IMR-90 (cell line): ENCODE results near the gene PITPNM3. TPM values are rescaled to one million over a fixed set of nuclear protein-coding genes. Genes with fewer than 3 reads are reported as not detected.

ENCODE experiments used
- ATAC-seq: fragments of 200-7000 bp; cut with Tn5 transposase; 2 replicates; pipeline ENCODE4 v1.9.1; 2020; ENCODE audit warnings: low read depth, mild to moderate bottlenecking, moderate library complexity
- BruUV-seq: library from RNA; stranded (reverse); fragments of 400-500 nt; replicated peaks from 2 replicates; lab custom pipeline; 2021; lab: Mats Ljungman, UMichigan
- CTCF ChIA-PET: fragments of 300-600 bp; formaldehyde crosslinking; extraction: SDS; loops from one replicate; lab custom pipeline; 2021; ENCODE audit warnings: antibody characterized with exemption; lab: Yijun Ruan, JAX
- POLR2A ChIA-PET: fragments of 300-600 bp; sonication (Branson Sonifier 250); formaldehyde crosslinking; loops from one replicate; lab custom pipeline; 2022; ENCODE audit warnings: antibody characterized with exemption; ENCODE audit not compliant: unreplicated experiment; lab: Charles Lee
- DNase-seq: peaks from one replicate; pipeline ENCODE4 v3.0.0; 2013
- H2AFZ ChIP-seq: replicated peaks from 2 replicates; pipeline ENCODE3; 2013; ENCODE audit warnings: low read length, mild to moderate bottlenecking; ENCODE audit not compliant: poor library complexity
- H2AK5ac ChIP-seq: 2 replicates; pipeline ENCODE4 v1.6.1; 2013; ENCODE audit warnings: low read depth, low read length, inconsistent platforms
- H2AK9ac ChIP-seq: replicated peaks from 2 replicates; pipeline ENCODE3; 2013; ENCODE audit warnings: mild to moderate bottlenecking, low read depth, low read length, moderate library complexity; ENCODE audit not compliant: poor library complexity
- H2BK120ac ChIP-seq: 2 replicates; pipeline ENCODE4 v1.6.1; 2013; ENCODE audit warnings: low read depth, low read length, inconsistent platforms
- H2BK15ac ChIP-seq: 3 replicates; pipeline ENCODE4 v1.6.1; 2013; ENCODE audit warnings: low read depth, low read length, inconsistent platforms
- H2BK20ac ChIP-seq: 2 replicates; pipeline ENCODE4 v1.6.1; 2013; ENCODE audit warnings: low read depth, mild to moderate bottlenecking, inconsistent platforms, low read length, moderate library complexity
- H2BK5ac ChIP-seq: 2 replicates; pipeline ENCODE4 v1.6.1; 2013; ENCODE audit warnings: mild to moderate bottlenecking, low read depth, low read length, inconsistent platforms; ENCODE audit not compliant: poor library complexity, severe bottlenecking
- H3K14ac ChIP-seq: replicated peaks from 2 replicates; pipeline ENCODE4 v1.6.1; 2013; ENCODE audit warnings: low read depth, low read length, inconsistent platforms
- H3K18ac ChIP-seq: 2 replicates; pipeline ENCODE4 v1.6.1; 2013; ENCODE audit warnings: low read depth, low read length, control low read depth
- H3K23ac ChIP-seq: 2 replicates; pipeline ENCODE4 v1.6.1; 2013; ENCODE audit warnings: low read depth, low read length, inconsistent platforms
- H3K27ac ChIP-seq: 2 replicates; pipeline ENCODE4 v1.5.1; 2013; ENCODE audit warnings: mild to moderate bottlenecking, control low read depth, low read length; ENCODE audit not compliant: insufficient read depth
- H3K27me3 ChIP-seq: 2 replicates; pipeline ENCODE4 v1.6.1; 2013; ENCODE audit warnings: low read length; ENCODE audit not compliant: control insufficient read depth, insufficient read depth
- H3K36me3 ChIP-seq: 2 replicates; pipeline ENCODE4 v1.6.1; 2013; ENCODE audit warnings: low read length, mixed read lengths; ENCODE audit not compliant: control insufficient read depth, insufficient read depth
- H3K4ac ChIP-seq: 2 replicates; pipeline ENCODE4 v1.6.1; 2013; ENCODE audit warnings: low read depth, low read length, inconsistent platforms
- H3K4me1 ChIP-seq: 2 replicates; pipeline ENCODE4 v1.6.1; 2013; ENCODE audit warnings: low read length, mixed read lengths; ENCODE audit not compliant: control insufficient read depth, insufficient read depth
- H3K4me2 ChIP-seq: 2 replicates; pipeline ENCODE4 v1.6.1; 2013; ENCODE audit warnings: low read depth, mild to moderate bottlenecking, control low read depth, low read length, moderate library complexity
- H3K4me3 ChIP-seq: 2 replicates; pipeline ENCODE4 v1.5.1; 2013; ENCODE audit warnings: low read depth, mild to moderate bottlenecking, control low read depth, low read length, moderate library complexity; ENCODE audit not compliant: insufficient read depth
- H3K56ac ChIP-seq: 2 replicates; pipeline ENCODE4 v1.6.1; 2013; ENCODE audit warnings: low read length, inconsistent platforms; ENCODE audit not compliant: insufficient read depth; ENCODE audit errors: extremely low read depth
- H3K79me1 ChIP-seq, 2 experiments: 2 replicates each; pipeline ENCODE4 v1.6.1; 2013; ENCODE audit warnings: low read length in 2 of 2, inconsistent platforms in 1 of 2, low read depth in 1 of 2
- H3K9ac ChIP-seq: 2 replicates; pipeline ENCODE4 v1.6.1; 2013; ENCODE audit warnings: low read depth, low read length, control low read depth
- H3K9me1 ChIP-seq: 2 replicates; pipeline ENCODE4 v1.6.1; 2013; ENCODE audit warnings: low read length, inconsistent platforms; ENCODE audit not compliant: insufficient read depth
- H3K9me3 ChIP-seq: 2 replicates; pipeline ENCODE4 v1.6.1; 2013; ENCODE audit warnings: low read length; ENCODE audit not compliant: control insufficient read depth, insufficient read depth
- H4K20me1 ChIP-seq: 2 replicates; pipeline ENCODE4 v1.6.1; 2013; ENCODE audit warnings: low read length, inconsistent platforms; ENCODE audit not compliant: insufficient read depth
- H4K5ac ChIP-seq: 2 replicates; pipeline ENCODE4 v1.6.1; 2013; ENCODE audit warnings: mild to moderate bottlenecking, low read depth, low read length, control low read depth
- H4K8ac ChIP-seq, 2 experiments: 2 replicates each; pipeline ENCODE4 v1.6.1; 2013; ENCODE audit warnings: low read depth in 2 of 2, low read length in 2 of 2, control low read depth in 1 of 2, inconsistent platforms in 1 of 2
- H4K91ac ChIP-seq: 2 replicates; pipeline ENCODE4 v1.6.1; 2013; ENCODE audit warnings: low read depth, low read length, inconsistent platforms; ENCODE audit not compliant: insufficient read depth
- BHLHE40 ChIP-seq: fragments of 150-350 bp; IDR thresholded peaks from 2 replicates; pipeline ENCODE4 v1.6.1; 2016; ENCODE audit warnings: mild to moderate bottlenecking, low read depth, low read length
- CEBPB ChIP-seq: IDR thresholded peaks from 2 replicates; pipeline ENCODE4 v1.6.1; 2012; ENCODE audit warnings: low read depth, low read length, improper control_type of control experiment
- CHD1 ChIP-seq: IDR thresholded peaks from 2 replicates; pipeline ENCODE4 v1.6.1; 2012; ENCODE audit warnings: low read depth, low read length, improper control_type of control experiment
- CTCF ChIP-seq: conservative IDR thresholded peaks from 2 replicates; pipeline ENCODE4 v1.5.1; 2012; ENCODE audit warnings: mild to moderate bottlenecking, low read depth, low read length, improper control_type of control experiment
- ELK1 ChIP-seq: fragments of 150-350 bp; IDR thresholded peaks from 2 replicates; pipeline ENCODE4 v1.6.1; 2016; ENCODE audit warnings: low read depth, mild to moderate bottlenecking, low read length, moderate library complexity, borderline replicate concordance
- MAFK ChIP-seq: IDR thresholded peaks from 2 replicates; pipeline ENCODE4 v1.6.1; 2012; ENCODE audit warnings: low read depth, low read length, improper control_type of control experiment
- MXI1 ChIP-seq: IDR thresholded peaks from 2 replicates; pipeline ENCODE4 v1.6.1; 2012; ENCODE audit warnings: low read depth, mild to moderate bottlenecking, low read length, moderate library complexity, borderline replicate concordance
- NFE2L2 ChIP-seq: fragments of 150-350 bp; IDR thresholded peaks from 2 replicates; pipeline ENCODE4 v1.6.1; 2016; ENCODE audit warnings: low read depth, mild to moderate bottlenecking, low read length
- RAD21 ChIP-seq: IDR thresholded peaks from 2 replicates; pipeline ENCODE4 v1.6.1; 2012; ENCODE audit warnings: low read length, improper control_type of control experiment
- RCOR1 ChIP-seq: IDR thresholded peaks from 2 replicates; pipeline ENCODE4 v1.6.1; 2012; ENCODE audit warnings: mild to moderate bottlenecking, low read length, improper control_type of control experiment; ENCODE audit not compliant: insufficient replicate concordance
- SMC3 ChIP-seq: fragments of 150-350 bp; IDR thresholded peaks from 2 replicates; pipeline ENCODE4 v1.6.1; 2016; ENCODE audit warnings: low read depth, mild to moderate bottlenecking, antibody characterized with exemption, low read length, moderate library complexity
- USF2 ChIP-seq: fragments of 150-350 bp; IDR thresholded peaks from 2 replicates; pipeline ENCODE4 v1.6.1; 2017; ENCODE audit warnings: mild to moderate bottlenecking, antibody characterized with exemption, low read length, low read depth
- WGBS, 2 experiments: methylation state at CpG; one replicate each; pipeline versions ENCODE4 v1.1.5 to v1.1.7; 2013; ENCODE audit warnings: missing lambda C conversion rate in 2 of 2; ENCODE audit not compliant: insufficient read length in 1 of 2; ENCODE audit errors: extremely low coverage in 2 of 2; 5-methylcytosine and 5-hydroxymethylcytosine counted together
- dilution Hi-C: fragments of 300-500 bp; cut with HindIII; formaldehyde crosslinking; loops from one replicate; pipeline ENCODE4 v1.14.3; 2018; ENCODE audit warnings: low sequenced_read_pairs; ENCODE audit not compliant: unreplicated experiment
- in situ Hi-C: fragments of 300-500 bp; cut with MboI; formaldehyde crosslinking; loops from 3 replicates; pipeline ENCODE4 v1.14.3; 2019; ENCODE audit warnings: low sequenced_read_pairs, inconsistent platforms, mixed read lengths
- intact Hi-C: fragments of 100-400 bp; cut with micrococcal nuclease; formaldehyde crosslinking; loops from 2 replicates; pipeline ENCODE4 v1.10.0; 2022
- polyA plus RNA-seq, 3 experiments: library from polyadenylated mRNA; depleted of rRNA; stranded (reverse); fragments of >200 nt; gene quantifications; 2 replicates each; pipeline ENCODE4 v1.2.3, GENCODE V29; 2012; ENCODE audit warnings: low replicate concordance in 1 of 3
- total RNA-seq: library from RNA; depleted of rRNA; stranded (reverse); fragments of >200 nt; gene quantifications from 2 replicates; pipeline ENCODE4 v1.2.3, GENCODE V29; 2012

PITPNM3 gene
- total and polyA plus RNA-seq, 2 of the 4 experiments (the other 2 are of a cell fraction): 0.54 to 1.7 TPM

- TF ChIP-seq CHD1: no peak
Measured at GRCh38 chr17:6576038-6576785, 19.9 kb upstream of the PITPNM3 start (continued).

- Histone ChIP-seq H3K27me3 (no peaks in the 10 kb centered on the region), H3K36me3 (peaks cover 17% of the 10 kb centered on the region), H3K4me2 (no peak overlapping the region), H2AK9ac (peak overlapping the region; percentile 51), H3K18ac (peak overlapping the region; percentile 49; the same call in 1 of the 2 replicates), H3K9me3 (no peaks in the 10 kb centered on the region), H2BK15ac (peak overlapping the region; percentile 0; the same call in 1 of the 3 replicates), H2AFZ (peak overlapping the region; percentile 66), H3K4ac (peak overlapping the region; percentile 73), H2AK5ac (peak overlapping the region; percentile 55), H2BK5ac (peak overlapping the region; percentile 58), H3K79me1 (peaks cover 0 to 4% of the 10 kb centered on the region in 2 experiments; a peak in 1 of 4 replicates), H4K8ac (peak overlapping the region; percentile 66 to 74), H3K9me1 (peaks cover 13% of the 10 kb centered on the region; the same call in 1 of the 2 replicates), H4K20me1 (no peaks in the 10 kb centered on the region), H4K5ac (peak overlapping the region; percentile 61; the same call in 1 of the 2 replicates), H3K4me3 (no peak overlapping the region), H4K91ac (peak overlapping the region; percentile 66), H3K14ac (peak overlapping the region; percentile 91), H2BK120ac (peak overlapping the region; percentile 87), H3K23ac (peak overlapping the region; percentile 21; the same call in 1 of the 2 replicates), H3K4me1 (peaks cover 16% of the 10 kb centered on the region), H3K56ac (no peak overlapping the region), H2BK20ac (peak overlapping the region; percentile 88), H3K9ac (no peak overlapping the region), H3K27ac (peak overlapping the region; percentile 29; the same call in 1 of the 2 replicates)
- CTCF ChIA-PET: no interaction called here
- in situ Hi-C loops: no loop called here
- ATAC-seq (peak; percentile 22; the same call in 1 of the 2 replicates), DNase-seq (no peak)
- BruUV-seq: no TSS peak
- 82% methylated on average over 4 of the region's 5 CpGs; no CpG with 5 or more reads in 1 of the 2 experiments for WGBS, 2 experiments
- intact Hi-C loops: no loop called here
- POLR2A ChIA-PET: no interaction called here
- dilution Hi-C loops: no loop called here
- TF ChIP-seq MXI1: no peak
- no peak for TF ChIP-seq RCOR1
- no peak for TF ChIP-seq MAFK
- no peak for TF ChIP-seq SMC3
- no peak for TF ChIP-seq RAD21
- TF ChIP-seq ELK1: no peak
- TF ChIP-seq CHD1: no peak
- TF ChIP-seq NFE2L2: no peak
- no peak for TF ChIP-seq CEBPB
- no peak for TF ChIP-seq BHLHE40
- TF ChIP-seq USF2: no peak
- TF ChIP-seq CTCF: no peak
Measured at GRCh38 chr17:6575596-6575988, 19.2 kb upstream of the PITPNM3 start.
